HUES48 (cell line): Measurements from ENCODE around the gene B4GALT7.
A peak's percentile ranks its signal among the peaks of the same experiment; 100 is the strongest.

Source experiments
- H3K27ac ChIP-seq: one replicate; pipeline ENCODE4 v1.7.0; 2013; ENCODE audit warnings: low read depth, low read length, inconsistent platforms
- H3K27me3 ChIP-seq: 2 replicates; pipeline ENCODE4 v1.6.1; 2013; ENCODE audit warnings: mild to moderate bottlenecking, low read length; ENCODE audit not compliant: control insufficient read depth, insufficient read depth
- H3K36me3 ChIP-seq: 2 replicates; pipeline ENCODE4 v1.6.1; 2013; ENCODE audit warnings: low read length; ENCODE audit not compliant: control insufficient read depth, insufficient read depth
- H3K4me1 ChIP-seq: 2 replicates; pipeline ENCODE4 v1.6.1; 2013; ENCODE audit warnings: mild to moderate bottlenecking, low read length; ENCODE audit not compliant: control insufficient read depth, insufficient read depth
- H3K4me3 ChIP-seq: 2 replicates; pipeline ENCODE4 v1.5.1; 2013; ENCODE audit warnings: mild to moderate bottlenecking, low read depth, low read length
- H3K9ac ChIP-seq: 2 replicates; pipeline ENCODE4 v1.6.1; 2013; ENCODE audit warnings: mild to moderate bottlenecking, low read depth, low read length, moderate library complexity
- H3K9me3 ChIP-seq: 2 replicates; pipeline ENCODE4 v1.6.1; 2013; ENCODE audit warnings: low read length; ENCODE audit not compliant: control insufficient read depth, insufficient read depth

Gene B4GALT7

GRCh38 chr5:177593511-177593910, 6.4 kb upstream of the B4GALT7 start:
- Histone ChIP-seq H3K4me1 (no peaks in the 10 kb centered on the region), H3K9me3 (no peaks in the 10 kb centered on the region), H3K27me3 (no peaks in the 10 kb centered on the region; the same call in 1 of the 2 replicates), H3K4me3 (0 out of 2 replicates have a peak overlapping the region, but pooled peaks have one; percentile 88), H3K36me3 (peaks cover 38% of the 10 kb centered on the region), H3K9ac (no peak overlapping the region), H3K27ac (no peak overlapping the region)

GRCh38 chr5:177594071-177594470, 5.9 kb upstream of the B4GALT7 start:
- H3K9ac ChIP-seq: no peak overlapping the region

GRCh38 chr5:177595026-177595585, 4.8 kb upstream of the B4GALT7 start:
- Histone ChIP-seq H3K27me3 (no peaks in the 10 kb centered on the region; the same call in 1 of the 2 replicates), H3K9me3 (no peaks in the 10 kb centered on the region), H3K36me3 (peaks cover 38% of the 10 kb centered on the region), H3K27ac (no peak overlapping the region), H3K4me1 (no peaks in the 10 kb centered on the region), H3K9ac (no peak overlapping the region), H3K4me3 (no peak overlapping the region)

More at GRCh38 chr5:177594071-177594470, 5.9 kb upstream of the B4GALT7 start:
- Histone ChIP-seq H3K27ac (no peak overlapping the region), H3K36me3 (peaks cover 38% of the 10 kb centered on the region), H3K9me3 (no peaks in the 10 kb centered on the region), H3K27me3 (no peaks in the 10 kb centered on the region; the same call in 1 of the 2 replicates), H3K4me1 (no peaks in the 10 kb centered on the region), H3K4me3 (no peak overlapping the region)

- H3K4me3 ChIP-seq: no peak overlapping the region
- no peak overlapping the region for H3K9ac ChIP-seq
- H3K4me1 ChIP-seq: peaks cover 5% of the 10 kb centered on the region; the same call in 1 of the 2 replicates
- H3K36me3 ChIP-seq: peaks cover 38% of the 10 kb centered on the region
- H3K27ac ChIP-seq: no peak overlapping the region
- H3K9me3 ChIP-seq: no peaks in the 10 kb centered on the region
- no peaks in the 10 kb centered on the region for H3K27me3 ChIP-seq
These were observed 3.7 kb upstream of the B4GALT7 start for GRCh38 chr5:177595991-177596774.

GRCh38 chr5:177596775-177597238, 3.1 kb upstream of the B4GALT7 start:
- Histone ChIP-seq H3K27ac (no peak overlapping the region), H3K9me3 (no peaks in the 10 kb centered on the region), H3K9ac (no peak overlapping the region), H3K36me3 (peaks cover 38% of the 10 kb centered on the region), H3K4me3 (no peak overlapping the region), H3K27me3 (no peaks in the 10 kb centered on the region), H3K4me1 (peaks cover 5% of the 10 kb centered on the region; the same call in 1 of the 2 replicates)

- H3K27me3 ChIP-seq: no peaks in the 10 kb centered on the region
- peaks cover 5% of the 10 kb centered on the region; the same call in 1 of the 2 replicates for H3K4me1 ChIP-seq
- no peak overlapping the region for H3K27ac ChIP-seq
- H3K9ac ChIP-seq: no peak overlapping the region
- H3K36me3 ChIP-seq: peaks cover 35% of the 10 kb centered on the region
- no peaks in the 10 kb centered on the region for H3K9me3 ChIP-seq
- no peak overlapping the region for H3K4me3 ChIP-seq
These were observed 1.5 kb upstream of the B4GALT7 start for GRCh38 chr5:177598477-177598876.

GRCh38 chr5:177600508-177601018, 631 bp downstream of the B4GALT7 start:
- no peaks in the 10 kb centered on the region for H3K9me3 ChIP-seq
- H3K9ac ChIP-seq: peak overlapping the region; percentile 83
- no peaks in the 10 kb centered on the region for H3K27me3 ChIP-seq
- H3K36me3 ChIP-seq: peaks cover 14% of the 10 kb centered on the region
- peak overlapping the region; percentile 86 for H3K4me3 ChIP-seq
- H3K27ac ChIP-seq: peak overlapping the region; percentile 61
- H3K4me1 ChIP-seq: peaks cover 5% of the 10 kb centered on the region; the same call in 1 of the 2 replicates

GRCh38 chr5:177601126-177601525, 1.2 kb downstream of the B4GALT7 start:
- Histone ChIP-seq H3K4me1 (peaks cover 5% of the 10 kb centered on the region; the same call in 1 of the 2 replicates), H3K36me3 (peaks cover 8% of the 10 kb centered on the region; the same call in 1 of the 2 replicates), H3K27me3 (no peaks in the 10 kb centered on the region), H3K27ac (no peak overlapping the region), H3K9me3 (no peaks in the 10 kb centered on the region), H3K9ac (no peak overlapping the region), H3K4me3 (peak overlapping the region; percentile 86; the same call in 1 of the 2 replicates)

GRCh38 chr5:177601577-177602457, 1.9 kb downstream of the B4GALT7 start:
- H3K4me3 ChIP-seq: no peak overlapping the region
- H3K36me3 ChIP-seq: peaks cover 1% of the 10 kb centered on the region; the same call in 1 of the 2 replicates
- H3K9me3 ChIP-seq: no peaks in the 10 kb centered on the region
- H3K9ac ChIP-seq: no peak overlapping the region
- H3K4me1 ChIP-seq: peaks cover 5% of the 10 kb centered on the region; the same call in 1 of the 2 replicates
- no peaks in the 10 kb centered on the region for H3K27me3 ChIP-seq
- no peak overlapping the region for H3K27ac ChIP-seq

- Histone ChIP-seq H3K9ac (no peak overlapping the region), H3K27ac (no peak overlapping the region), H3K4me3 (no peak overlapping the region), H3K27me3 (no peaks in the 10 kb centered on the region), H3K4me1 (peaks cover 9% of the 10 kb centered on the region; the same call in 1 of the 2 replicates), H3K9me3 (no peaks in the 10 kb centered on the region), H3K36me3 (no peaks in the 10 kb centered on the region; the same call in 1 of the 2 replicates)
These were observed 2.5 kb downstream of the B4GALT7 start for GRCh38 chr5:177602458-177602830.
